ENCODE data around the gene AP2A1. TPM values are rescaled to one million over a fixed set of nuclear protein-coding genes. Genes with fewer than 3 reads are reported as not detected.
A peak's percentile ranks its signal among the peaks of the same experiment; 100 is the strongest.

AP2A1 gene
- total and polyA plus RNA-seq, 4 experiments from 2014 or later: 2.6 to 56.2 (median 32.5) TPM

GRCh38 chr19:49836176-49837008 lies 69.6 kb downstream of the AP2A1 start:
- Mint-ChIP-seq H3K9me3 (peaks cover 0 to 2% (median 0%) of the 10 kb centered on the region in 8 donors), H3K27ac (no peak overlapping the region), H3K4me1 (no peaks in the 10 kb centered on the region), H3K36me3 (peaks cover 37 to 43% of the 10 kb centered on the region in 2 donors), H3K27me3 (no peaks in the 10 kb centered on the region), H3K4me3 (no peak overlapping the region)
- Histone ChIP-seq H3K36me3 (ENCODE audit: insufficient read depth, low read length) (peaks cover 44% of the 10 kb centered on the region), H3K27me3 (ENCODE audit: insufficient read depth, low read length) (no peaks in the 10 kb centered on the region), H3K9me3 (ENCODE audit: control insufficient read depth in 1 of 2, low read length in 2 of 2) (no peaks in the 10 kb centered on the region), H3K27ac (ENCODE audit: low read depth, low read length) (no peak overlapping the region), H3K4me3 (ENCODE audit: low read length in 2 of 2) (no peak overlapping the region), H3K4me1 (ENCODE audit: insufficient read depth, low read length) (no peaks in the 10 kb centered on the region)
- CTCF ChIA-PET (ENCODE audit: partially characterized antibody): no interaction called here
- POLR2A ChIA-PET (ENCODE audit: partially characterized antibody): no interaction called here
- intact Hi-C loops (cut with micrococcal nuclease): no loop called here
- DNase-seq: no peak

- Mint-ChIP-seq H3K4me3 (peak overlapping the region in 1 of 8 donors; percentile 26), H3K36me3 (peaks cover 37 to 43% of the 10 kb centered on the region in 2 donors), H3K4me1 (no peaks in the 10 kb centered on the region), H3K27me3 (no peaks in the 10 kb centered on the region), H3K9me3 (peaks cover 0 to 2% (median 0%) of the 10 kb centered on the region in 8 donors), H3K27ac (peak overlapping the region in 1 of 7 donors; percentile 36)
- ChIA-PET CTCF (ENCODE audit: partially characterized antibody) (no interaction called here), POLR2A (ENCODE audit: partially characterized antibody) (no interaction called here)
- no peak overlapping the region for H3K27ac ChIP-seq (ENCODE audit: low read depth, low read length)
- no peak overlapping the region for H3K4me3 ChIP-seq (ENCODE audit: low read length in 2 of 2)
- intact Hi-C loops (cut with micrococcal nuclease): no loop called here
- no peaks in the 10 kb centered on the region for H3K27me3 ChIP-seq (ENCODE audit: insufficient read depth, low read length)
- DNase-seq: no peak
- H3K4me1 ChIP-seq (ENCODE audit: insufficient read depth, low read length): no peaks in the 10 kb centered on the region
- H3K36me3 ChIP-seq (ENCODE audit: insufficient read depth, low read length): peaks cover 38% of the 10 kb centered on the region
- no peaks in the 10 kb centered on the region for H3K9me3 ChIP-seq (ENCODE audit: control insufficient read depth in 1 of 2, low read length in 2 of 2)
Observed at GRCh38 chr19:49837009-49837310, 70.2 kb downstream of the AP2A1 start.

DNA sequence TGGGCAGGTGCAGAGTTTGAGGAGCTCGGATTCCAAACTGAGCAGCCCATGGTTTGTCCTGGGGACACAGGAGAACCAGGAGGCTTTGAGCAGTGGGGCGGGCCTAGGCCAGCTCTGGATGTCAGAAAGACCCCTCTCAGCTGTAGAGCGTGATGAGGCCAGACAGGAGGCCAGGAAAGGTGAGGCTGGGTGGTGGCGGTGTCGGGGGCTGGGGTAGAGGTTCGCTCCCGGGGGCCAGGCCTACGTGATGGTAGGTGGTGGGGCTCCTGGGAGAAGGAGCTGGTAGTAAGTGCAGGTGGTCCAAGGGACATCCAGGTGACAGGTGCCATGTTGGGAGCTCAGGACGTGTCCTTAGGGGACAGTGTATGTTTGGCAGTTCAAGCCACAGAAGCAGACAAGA lies 70.6 kb downstream of the AP2A1 start:
- no peaks in the 10 kb centered on the region for H3K27me3 Mint-ChIP-seq
- peak overlapping the region in 1 of 7 donors; percentile 77 for H3K27ac Mint-ChIP-seq
- peaks cover 35 to 39% of the 10 kb centered on the region in 2 donors for H3K36me3 Mint-ChIP-seq
- H3K4me1 Mint-ChIP-seq: no peaks in the 10 kb centered on the region
- intact Hi-C loops (cut with micrococcal nuclease): no loop called here
- no peak overlapping the region for H3K4me3 Mint-ChIP-seq
- ChIA-PET CTCF (ENCODE audit: partially characterized antibody) (no interaction called here), POLR2A (ENCODE audit: partially characterized antibody) (interaction anchor here (0.5 kb wide), 1 partner anchor 368 kb away, joined by 3 read pairs; no protein-coding TSS in a partner anchor)
- H3K9me3 ChIP-seq (ENCODE audit: control insufficient read depth in 1 of 2, low read length in 2 of 2): no peaks in the 10 kb centered on the region
- no peak overlapping the region for H3K27ac ChIP-seq (ENCODE audit: low read depth, low read length)
- peaks cover 0 to 2% (median 0%) of the 10 kb centered on the region in 8 donors for H3K9me3 Mint-ChIP-seq
- no peaks in the 10 kb centered on the region for H3K4me1 ChIP-seq (ENCODE audit: insufficient read depth, low read length)
- DNase-seq: no peak
- peaks cover 33% of the 10 kb centered on the region for H3K36me3 ChIP-seq (ENCODE audit: insufficient read depth, low read length)
- no peak overlapping the region for H3K4me3 ChIP-seq (ENCODE audit: low read length in 2 of 2)
- no peaks in the 10 kb centered on the region for H3K27me3 ChIP-seq (ENCODE audit: insufficient read depth, low read length)

- ChIA-PET POLR2A (ENCODE audit: partially characterized antibody) (interaction anchor here (0.5 kb wide), 1 partner anchor 105 kb away, joined by 3 read pairs; no protein-coding TSS in a partner anchor), CTCF (ENCODE audit: partially characterized antibody) (no interaction called here)
- Histone ChIP-seq H3K36me3 (ENCODE audit: insufficient read depth, low read length) (peaks cover 24% of the 10 kb centered on the region), H3K4me1 (ENCODE audit: insufficient read depth, low read length) (no peaks in the 10 kb centered on the region), H3K27ac (ENCODE audit: low read depth, low read length) (no peak overlapping the region), H3K9me3 (ENCODE audit: control insufficient read depth in 1 of 2, low read length in 2 of 2) (no peaks in the 10 kb centered on the region), H3K4me3 (ENCODE audit: low read length in 2 of 2) (no peak overlapping the region), H3K27me3 (ENCODE audit: insufficient read depth, low read length) (no peaks in the 10 kb centered on the region)
- no peak for DNase-seq
- Mint-ChIP-seq H3K4me1 (no peaks in the 10 kb centered on the region), H3K4me3 (no peak overlapping the region), H3K27ac (no peak overlapping the region), H3K27me3 (no peaks in the 10 kb centered on the region), H3K36me3 (peaks cover 25% of the 10 kb centered on the region in 2 donors), H3K9me3 (no peaks in the 10 kb centered on the region)
- intact Hi-C loops (cut with micrococcal nuclease): no loop called here
Observed at GRCh38 chr19:49838885-49839588, 72.2 kb downstream of the AP2A1 start.

- Histone ChIP-seq H3K4me3 (ENCODE audit: low read length in 2 of 2) (no peak overlapping the region), H3K4me1 (ENCODE audit: insufficient read depth, low read length) (no peaks in the 10 kb centered on the region), H3K9me3 (ENCODE audit: control insufficient read depth in 1 of 2, low read length in 2 of 2) (no peaks in the 10 kb centered on the region), H3K27ac (ENCODE audit: low read depth, low read length) (no peak overlapping the region), H3K36me3 (ENCODE audit: insufficient read depth, low read length) (peaks cover 22% of the 10 kb centered on the region), H3K27me3 (ENCODE audit: insufficient read depth, low read length) (no peaks in the 10 kb centered on the region)
- Mint-ChIP-seq H3K4me1 (no peaks in the 10 kb centered on the region), H3K9me3 (no peaks in the 10 kb centered on the region), H3K27me3 (no peaks in the 10 kb centered on the region), H3K36me3 (peaks cover 20 to 23% of the 10 kb centered on the region in 2 donors), H3K27ac (no peak overlapping the region), H3K4me3 (no peak overlapping the region)
- CTCF ChIA-PET (ENCODE audit: partially characterized antibody): no interaction called here
- DNase-seq: no peak
- POLR2A ChIA-PET (ENCODE audit: partially characterized antibody): no interaction called here
- intact Hi-C loops (cut with micrococcal nuclease): no loop called here
Observed at GRCh38 chr19:49839713-49840112, 72.9 kb downstream of the AP2A1 start.

- intact Hi-C loops (cut with micrococcal nuclease): no loop called here
- Histone ChIP-seq H3K4me3 (ENCODE audit: low read length in 2 of 2) (no peak overlapping the region), H3K27ac (ENCODE audit: low read depth, low read length) (no peak overlapping the region), H3K9me3 (ENCODE audit: control insufficient read depth in 1 of 2, low read length in 2 of 2) (no peaks in the 10 kb centered on the region), H3K4me1 (ENCODE audit: insufficient read depth, low read length) (no peaks in the 10 kb centered on the region), H3K27me3 (ENCODE audit: insufficient read depth, low read length) (no peaks in the 10 kb centered on the region), H3K36me3 (ENCODE audit: insufficient read depth, low read length) (peaks cover 22% of the 10 kb centered on the region)
- peaks cover 18 to 20% of the 10 kb centered on the region in 2 donors for H3K36me3 Mint-ChIP-seq
- no peaks in the 10 kb centered on the region for H3K4me1 Mint-ChIP-seq
- H3K27ac Mint-ChIP-seq: no peak overlapping the region
- ChIA-PET POLR2A (ENCODE audit: partially characterized antibody) (no interaction called here), CTCF (ENCODE audit: partially characterized antibody) (no interaction called here)
- H3K9me3 Mint-ChIP-seq: no peaks in the 10 kb centered on the region
- no peak for DNase-seq
- H3K4me3 Mint-ChIP-seq: peak overlapping the region in 1 of 8 donors; percentile 68
- H3K27me3 Mint-ChIP-seq: no peaks in the 10 kb centered on the region
Observed at GRCh38 chr19:49840321-49840720, 73.5 kb downstream of the AP2A1 start.

- CTCF ChIA-PET (ENCODE audit: partially characterized antibody): no interaction called here
- Histone ChIP-seq H3K4me1 (ENCODE audit: insufficient read depth, low read length) (no peaks in the 10 kb centered on the region), H3K4me3 (ENCODE audit: low read length in 2 of 2) (no peak overlapping the region), H3K27me3 (ENCODE audit: insufficient read depth, low read length) (no peaks in the 10 kb centered on the region), H3K27ac (ENCODE audit: low read depth, low read length) (no peak overlapping the region), H3K36me3 (ENCODE audit: insufficient read depth, low read length) (peaks cover 18% of the 10 kb centered on the region), H3K9me3 (ENCODE audit: control insufficient read depth in 1 of 2, low read length in 2 of 2) (no peaks in the 10 kb centered on the region)
- POLR2A ChIA-PET (ENCODE audit: partially characterized antibody): no interaction called here
- H3K9me3 Mint-ChIP-seq: no peaks in the 10 kb centered on the region
- H3K4me3 Mint-ChIP-seq: peak overlapping the region in 1 of 8 donors; percentile 68
- peak overlapping the region in 2 of 7 donors; percentile 46 to 78 for H3K27ac Mint-ChIP-seq
- no peaks in the 10 kb centered on the region for H3K27me3 Mint-ChIP-seq
- no peaks in the 10 kb centered on the region for H3K4me1 Mint-ChIP-seq
- H3K36me3 Mint-ChIP-seq: peaks cover 18 to 20% of the 10 kb centered on the region in 2 donors
- no peak for DNase-seq
- intact Hi-C loops (cut with micrococcal nuclease): no loop called here
Observed at GRCh38 chr19:49840736-49841249, 74.0 kb downstream of the AP2A1 start.

Data from CD4-positive, alpha-beta memory T cell (primary cell).